Measurements from ENCODE around the gene HTR6.
"Not testable (repeated sequence)": the region's sequence is repeated elsewhere in the genome, so short reads cannot be mapped to it uniquely, and the experiment has no call there.

Gene HTR6

GRCh38 chr1:19637606-19638005 is 27.1 kb upstream of the HTR6 start:
- no peak for TF ChIP-seq CTCF (IDR thresholded peaks at IDR 0.05; ENCODE audit: low read depth, low read length, missing control alignments)
- no peak for DNase-seq (ENCODE audit: low read depth)
- H3K4me3 ChIP-seq (ENCODE audit: low read depth, low read length) = no peak overlapping the region

- not testable (repeated sequence) for DNase-seq (ENCODE audit: low read depth); H3K4me3 ChIP-seq (ENCODE audit: low read depth, low read length)
Measured at GRCh38 chr1:19639228-19639627, 25.4 kb upstream of the HTR6 start.

GRCh38 chr1:19639999-19640362 is 24.7 kb upstream of the HTR6 start:
- no peak for TF ChIP-seq CTCF (IDR thresholded peaks at IDR 0.05; ENCODE audit: low read depth, low read length, missing control alignments)
- no peak for DNase-seq (ENCODE audit: low read depth)
- no peak overlapping the region for H3K4me3 ChIP-seq (ENCODE audit: low read depth, low read length)

GRCh38 chr1:19640363-19641316 is 24.0 kb upstream of the HTR6 start:
- no peak for TF ChIP-seq CTCF (IDR thresholded peaks at IDR 0.05; ENCODE audit: low read depth, low read length, missing control alignments)
- DNase-seq (ENCODE audit: low read depth) = no peak
- H3K4me3 ChIP-seq (ENCODE audit: low read depth, low read length) = no peak overlapping the region

- no peak overlapping the region for H3K4me3 ChIP-seq (ENCODE audit: low read depth, low read length)
- no peak for DNase-seq (ENCODE audit: low read depth)
- TF ChIP-seq CTCF (IDR thresholded peaks at IDR 0.05; ENCODE audit: low read depth, low read length, missing control alignments) = no peak
Measured at GRCh38 chr1:19643121-19643520, 21.6 kb upstream of the HTR6 start.

GRCh38 chr1:19643602-19644394 is 20.9 kb upstream of the HTR6 start, which contains the start of gene NBL1:
NBL1 (plus strand) TSS chr1:19644311; CDS start chr1:19655031, 10,720 bp downstream.
- H3K4me3 ChIP-seq (ENCODE audit: low read depth, low read length) = peak within 1 kb of the TSS; percentile 55
- DNase-seq (ENCODE audit: low read depth) = no peak
- no peak for TF ChIP-seq CTCF (IDR thresholded peaks at IDR 0.05; ENCODE audit: low read depth, low read length, missing control alignments)

- TF ChIP-seq CTCF (IDR thresholded peaks at IDR 0.05; ENCODE audit: low read depth, low read length, missing control alignments) = no peak
- peak overlapping the region; percentile 55 for H3K4me3 ChIP-seq (ENCODE audit: low read depth, low read length)
- no peak for DNase-seq (ENCODE audit: low read depth)
Measured at GRCh38 chr1:19644395-19644680, 20.3 kb upstream of the HTR6 start.

All from GM12864 (cell line).